ENCODE measurements around the gene CELF4.

CELF4 gene

DNA sequence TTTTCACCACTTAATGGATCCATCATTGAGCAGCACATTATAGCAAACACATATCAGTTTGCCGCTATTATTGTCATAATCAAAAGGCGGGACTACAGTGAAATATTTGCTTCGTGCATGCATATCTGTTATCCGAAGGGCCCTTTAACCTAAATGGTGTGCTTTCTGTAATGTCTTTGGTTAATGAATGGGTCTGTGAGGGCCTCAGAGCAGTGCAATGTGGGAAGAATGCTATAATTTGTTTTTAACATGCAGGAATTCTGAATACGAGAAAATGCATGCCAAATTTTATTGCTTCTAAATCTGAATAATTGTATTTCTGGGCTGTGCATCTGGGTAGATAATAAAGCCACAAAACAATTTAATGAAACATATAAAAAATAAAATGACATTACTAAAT is 32.8 kb upstream of the CELF4 start:
- no peaks in the 10 kb centered on the region for H4K20me1 ChIP-seq
- peaks cover 0 to under 1% (median 0%) of the 10 kb centered on the region in 10 experiments; a peak in 1 of 20 replicates for H3K4me1 ChIP-seq
- no peaks in the 10 kb centered on the region for H3K9me3 ChIP-seq (replicated peaks in 1 of 11)
- no peaks in the 10 kb centered on the region for H3K36me3 ChIP-seq
- H3K4me3 ChIP-seq = no peak overlapping the region
- no peak overlapping the region for H3K27ac ChIP-seq
- H3K4me2 ChIP-seq = no peak overlapping the region
- no peak overlapping the region for H3K9ac ChIP-seq
- no peak for TF ChIP-seq Cebpa-rat (IDR thresholded peaks at IDR 0.05)
- H3K27me3 ChIP-seq = no peaks in the 10 kb centered on the region

DNA sequence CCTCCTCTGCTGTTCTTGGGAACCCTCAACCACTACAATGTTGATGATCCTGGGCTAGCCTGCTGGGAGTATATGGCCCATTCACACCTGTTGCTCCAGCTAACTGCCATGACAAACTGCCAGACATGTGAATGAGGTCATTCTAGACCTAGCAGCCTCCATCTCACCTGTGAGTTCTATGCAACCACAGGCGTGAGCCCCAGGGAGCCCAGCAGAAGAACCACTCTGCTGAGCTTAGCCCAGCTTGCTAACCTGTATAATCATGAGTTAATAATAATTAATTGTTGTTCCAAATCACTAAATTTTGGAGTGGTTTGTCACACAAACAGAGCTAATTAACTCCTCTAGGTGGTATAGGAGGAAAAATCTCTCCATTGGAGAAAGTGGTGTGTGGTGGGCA is 24.7 kb upstream of the CELF4 start:
- Histone ChIP-seq H3K27ac (no peak overlapping the region), H3K9me3 (replicated peaks in 1 of 11) (peaks cover 0 to 11% (median 3%) of the 10 kb centered on the region in 11 experiments; a peak in 4 of 22 replicates), H3K4me3 (no peak overlapping the region), H4K20me1 (no peaks in the 10 kb centered on the region), H3K27me3 (no peaks in the 10 kb centered on the region), H3K4me1 (no peaks in the 10 kb centered on the region), H3K4me2 (no peak overlapping the region), H3K36me3 (no peaks in the 10 kb centered on the region), H3K9ac (no peak overlapping the region)
- no peak for TF ChIP-seq Cebpa-rat (IDR thresholded peaks at IDR 0.05)

DNA sequence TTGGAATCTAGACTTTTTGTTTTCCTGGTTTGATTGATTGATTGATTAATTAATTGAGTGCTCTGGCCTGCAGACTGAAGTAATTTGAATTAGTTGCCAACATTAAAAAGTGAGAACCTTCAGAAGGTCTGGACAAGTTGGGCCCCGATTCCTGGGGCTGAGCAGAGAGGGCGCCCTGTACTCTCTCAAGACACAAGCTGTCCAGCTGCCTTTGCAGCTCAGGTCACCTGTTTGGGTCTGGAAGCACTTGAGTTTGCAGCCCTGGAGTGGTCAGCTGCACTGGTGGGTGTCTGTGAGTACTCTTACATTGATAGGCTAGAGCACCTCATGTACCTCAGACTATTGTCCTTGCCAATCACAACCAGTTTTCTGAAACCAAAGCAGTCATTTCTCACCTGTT is 22.7 kb upstream of the CELF4 start:
- H3K4me3 ChIP-seq = no peak overlapping the region
- no peak overlapping the region for H3K27ac ChIP-seq
- no peaks in the 10 kb centered on the region for H3K27me3 ChIP-seq
- H3K4me2 ChIP-seq = no peak overlapping the region
- H3K4me1 ChIP-seq = no peaks in the 10 kb centered on the region
- TF ChIP-seq Cebpa-rat (IDR thresholded peaks at IDR 0.05) = no peak
- H4K20me1 ChIP-seq = no peaks in the 10 kb centered on the region
- no peak overlapping the region for H3K9ac ChIP-seq
- peaks cover 0 to 11% (median 3%) of the 10 kb centered on the region in 11 experiments; a peak in 4 of 22 replicates for H3K9me3 ChIP-seq (replicated peaks in 1 of 11)
- H3K36me3 ChIP-seq = no peaks in the 10 kb centered on the region

DNA sequence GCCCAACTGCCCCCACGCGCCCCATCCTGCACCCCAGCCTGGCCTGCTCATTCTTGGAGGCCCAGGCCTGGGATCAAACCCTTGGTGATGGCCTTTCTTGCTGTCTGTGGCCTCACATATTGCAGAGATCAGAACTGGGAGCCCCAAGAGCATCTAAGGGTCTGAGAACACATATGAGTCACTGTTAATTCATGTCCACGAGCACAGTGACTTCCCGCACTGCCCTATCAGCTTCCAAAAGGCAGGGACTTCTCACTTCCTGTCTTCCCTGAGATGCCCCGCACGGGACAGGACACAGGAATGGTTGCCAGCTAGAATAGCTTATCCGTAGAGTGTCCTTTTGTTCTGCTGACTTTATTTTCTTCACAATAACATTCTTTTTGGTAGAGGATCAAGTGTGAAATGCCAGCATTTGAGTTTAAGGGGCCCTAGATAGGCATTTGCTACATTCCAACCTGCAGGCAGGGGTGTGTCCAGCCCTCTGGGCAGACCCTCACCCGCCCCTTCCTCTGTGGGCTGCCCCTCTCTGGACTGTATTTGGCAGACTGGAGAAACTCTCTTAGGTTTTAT is 21.1 kb upstream of the CELF4 start:
- H3K9me3 ChIP-seq (replicated peaks in 1 of 11) = peaks cover 0 to 11% (median 3%) of the 10 kb centered on the region in 11 experiments; a peak in 4 of 22 replicates
- no peak for TF ChIP-seq Cebpa-rat (IDR thresholded peaks at IDR 0.05)
- no peaks in the 10 kb centered on the region for H3K27me3 ChIP-seq
- H3K36me3 ChIP-seq = no peaks in the 10 kb centered on the region
- H4K20me1 ChIP-seq = no peaks in the 10 kb centered on the region
- H3K4me2 ChIP-seq = no peak overlapping the region
- no peaks in the 10 kb centered on the region for H3K4me1 ChIP-seq
- H3K27ac ChIP-seq = no peak overlapping the region
- H3K4me3 ChIP-seq = no peak overlapping the region
- H3K9ac ChIP-seq = no peak overlapping the region

DNA sequence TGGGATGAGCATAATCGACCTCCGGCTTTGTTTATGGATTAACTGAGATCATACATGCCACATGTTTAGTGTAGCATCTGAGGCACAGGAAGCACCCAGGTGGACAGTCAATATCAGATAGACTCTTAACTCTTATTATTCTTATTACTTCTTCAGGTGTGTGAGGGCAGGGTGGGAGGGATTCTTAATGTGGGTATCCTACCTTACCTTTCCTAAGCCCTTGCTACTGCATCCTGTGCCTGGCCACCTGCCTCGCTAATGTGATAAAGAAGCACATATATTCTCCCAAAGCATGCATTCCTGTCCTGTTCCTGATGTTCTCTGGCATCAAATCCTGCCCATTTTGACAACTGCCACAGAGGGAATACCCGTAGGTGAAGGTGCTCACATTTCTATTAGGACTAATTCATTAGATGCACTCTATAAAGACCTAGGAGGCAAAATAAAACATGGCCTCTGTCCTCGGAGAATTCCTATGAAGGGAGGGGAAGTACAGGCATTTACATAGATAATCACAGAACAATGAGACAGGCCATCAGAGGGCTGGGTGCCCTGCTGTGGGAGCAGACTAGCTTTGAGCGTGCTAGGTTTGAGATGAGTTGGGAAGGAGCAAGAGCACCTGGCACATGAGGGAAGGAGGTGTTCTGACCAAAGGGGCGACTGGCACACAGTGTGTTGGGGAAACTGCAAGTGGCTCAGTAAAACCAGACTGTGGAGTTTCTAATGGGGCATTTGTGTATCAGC is 19.5 kb upstream of the CELF4 start:
- H3K9me3 ChIP-seq (replicated peaks in 1 of 11) = peaks cover 0 to 2% (median under 1%) of the 10 kb centered on the region in 11 experiments; a peak in 3 of 22 replicates
- H3K9ac ChIP-seq = no peak overlapping the region
- no peaks in the 10 kb centered on the region for H3K27me3 ChIP-seq
- no peak overlapping the region for H3K4me3 ChIP-seq
- H3K4me2 ChIP-seq = no peak overlapping the region
- H3K36me3 ChIP-seq = no peaks in the 10 kb centered on the region
- no peak overlapping the region for H3K27ac ChIP-seq
- TF ChIP-seq Cebpa-rat (IDR thresholded peaks at IDR 0.05) = no peak
- H4K20me1 ChIP-seq = no peaks in the 10 kb centered on the region
- H3K4me1 ChIP-seq = no peaks in the 10 kb centered on the region

DNA sequence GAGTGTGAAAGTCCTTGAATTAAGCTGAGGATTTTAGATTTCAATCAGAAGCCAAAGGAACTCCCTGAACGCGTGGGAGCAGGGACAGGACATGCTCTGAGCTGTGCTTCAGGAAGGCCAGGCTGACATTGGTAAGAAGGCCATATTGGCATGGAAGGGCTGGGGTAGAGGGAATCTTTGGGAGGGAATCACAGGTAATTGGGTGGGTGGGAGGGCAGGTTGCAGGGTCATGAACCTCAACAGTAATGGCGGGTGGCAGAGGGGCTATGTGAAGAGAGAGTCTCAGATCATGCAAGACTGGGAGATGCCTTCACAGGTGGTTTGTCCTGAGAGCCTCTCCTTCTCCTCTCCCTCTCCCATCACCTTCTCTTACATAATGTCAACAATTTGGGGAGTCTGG is 18.6 kb upstream of the CELF4 start:
- no peak overlapping the region for H3K4me2 ChIP-seq
- no peaks in the 10 kb centered on the region for H3K9me3 ChIP-seq (replicated peaks in 1 of 11)
- no peak overlapping the region for H3K4me3 ChIP-seq
- H3K4me1 ChIP-seq = peaks cover 0 to 8% (median 6%) of the 10 kb centered on the region in 10 experiments; a peak in 17 of 20 replicates
- no peaks in the 10 kb centered on the region for H4K20me1 ChIP-seq
- H3K27me3 ChIP-seq = no peaks in the 10 kb centered on the region
- H3K9ac ChIP-seq = no peak overlapping the region
- no peak overlapping the region for H3K27ac ChIP-seq
- no peaks in the 10 kb centered on the region for H3K36me3 ChIP-seq
- TF ChIP-seq Cebpa-rat (IDR thresholded peaks at IDR 0.05) = no peak

DNA sequence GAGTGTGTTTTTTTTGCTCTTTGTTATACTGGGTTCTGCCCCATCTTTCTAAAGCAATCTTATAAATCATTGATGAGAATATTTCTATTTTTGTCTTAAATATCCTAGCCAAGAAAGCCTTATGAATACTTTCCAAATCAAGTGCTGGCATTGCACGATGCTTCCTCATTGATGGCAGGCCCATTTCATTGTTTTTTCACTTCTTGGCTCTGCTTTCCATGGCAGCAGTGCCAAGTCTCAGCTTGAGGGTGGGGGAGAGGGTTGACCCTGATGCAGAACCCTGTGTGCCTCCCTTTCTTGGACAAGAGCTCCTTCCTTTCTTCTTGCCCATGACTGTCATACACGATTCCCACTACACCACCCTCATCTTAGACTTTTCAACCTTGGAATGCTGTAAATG is 16.7 kb upstream of the CELF4 start:
- Histone ChIP-seq H3K4me3 (no peak overlapping the region), H4K20me1 (no peaks in the 10 kb centered on the region), H3K27ac (no peak overlapping the region), H3K4me1 (peaks cover 0 to 11% (median 8%) of the 10 kb centered on the region in 10 experiments; a peak in 17 of 20 replicates), H3K36me3 (no peaks in the 10 kb centered on the region), H3K4me2 (no peak overlapping the region), H3K27me3 (no peaks in the 10 kb centered on the region), H3K9ac (no peak overlapping the region), H3K9me3 (replicated peaks in 1 of 11) (no peaks in the 10 kb centered on the region)
- no peak for TF ChIP-seq Cebpa-rat (IDR thresholded peaks at IDR 0.05)

DNA sequence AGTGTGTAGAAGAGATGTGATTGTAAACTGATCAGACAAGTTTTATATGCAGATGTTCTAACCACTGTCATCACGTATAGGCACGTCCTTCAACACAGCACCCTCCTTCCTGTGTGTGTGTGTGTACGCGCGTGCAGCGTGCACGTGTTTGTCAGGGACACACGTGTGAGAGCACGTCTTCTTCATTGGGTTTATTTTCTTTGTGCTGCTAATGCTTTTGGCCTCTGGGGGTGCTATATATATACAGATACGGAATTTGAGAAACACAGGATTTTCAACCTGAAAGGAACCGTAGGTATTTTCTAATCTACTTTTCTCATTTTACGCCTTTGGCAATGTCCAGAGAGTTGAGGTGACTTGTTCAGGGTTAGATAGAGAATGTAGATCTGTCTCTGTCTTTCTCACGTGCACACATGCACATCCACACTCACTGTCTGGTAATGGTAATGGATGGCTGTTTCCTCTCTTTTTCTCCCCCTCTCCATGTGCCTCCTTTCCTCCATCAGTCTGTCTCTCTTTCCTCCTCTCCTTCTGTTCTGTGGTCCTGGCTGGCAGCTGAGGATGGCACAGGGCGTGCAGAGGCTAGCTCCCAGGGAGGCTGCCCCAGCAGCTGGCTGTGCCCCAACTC is 13.4 kb upstream of the CELF4 start:
- Histone ChIP-seq H3K9me3 (replicated peaks in 1 of 11) (no peaks in the 10 kb centered on the region), H3K4me1 (peaks cover 0 to 13% (median 8%) of the 10 kb centered on the region in 10 experiments; a peak in 17 of 20 replicates), H3K27me3 (no peaks in the 10 kb centered on the region), H4K20me1 (no peaks in the 10 kb centered on the region), H3K4me2 (peak overlapping the region; percentile 19 to 59 (median 48); a peak in 20 of 22 replicates), H3K4me3 (no peak overlapping the region), H3K9ac (no peak overlapping the region), H3K36me3 (no peaks in the 10 kb centered on the region), H3K27ac (no peak overlapping the region)
- no peak for TF ChIP-seq Cebpa-rat (IDR thresholded peaks at IDR 0.05)

DNA sequence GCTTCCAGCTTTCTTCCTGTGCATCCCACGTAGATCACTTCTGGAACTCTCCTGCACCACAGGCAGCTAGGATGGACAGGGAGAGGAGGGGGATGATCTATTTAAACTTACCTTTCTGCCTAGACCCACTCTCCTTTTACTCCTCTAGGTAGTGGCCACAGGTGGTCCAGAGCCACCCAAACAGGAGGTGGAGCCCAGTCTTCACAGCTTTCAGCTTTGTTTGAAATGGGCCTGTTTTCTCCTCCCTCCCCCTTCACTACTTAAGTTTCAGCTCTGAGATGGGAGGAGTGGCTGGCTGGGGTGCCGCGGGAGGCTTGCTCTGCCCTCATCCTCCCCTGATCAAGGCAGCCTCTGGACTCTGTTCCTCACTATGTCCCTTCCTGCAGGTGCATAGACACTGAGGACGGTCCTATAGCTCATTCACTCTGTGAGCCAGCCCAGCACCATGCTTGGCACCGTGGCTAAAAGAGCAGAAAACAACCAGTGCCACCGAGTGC is 12.6 kb upstream of the CELF4 start:
- Histone ChIP-seq H4K20me1 (no peaks in the 10 kb centered on the region), H3K9ac (no peak overlapping the region), H3K9me3 (replicated peaks in 1 of 11) (no peaks in the 10 kb centered on the region), H3K4me3 (no peak overlapping the region), H3K27me3 (no peaks in the 10 kb centered on the region), H3K4me2 (no peak overlapping the region), H3K27ac (no peak overlapping the region), H3K36me3 (no peaks in the 10 kb centered on the region), H3K4me1 (peaks cover 0 to 13% (median 8%) of the 10 kb centered on the region in 10 experiments; a peak in 17 of 20 replicates)
- TF ChIP-seq Cebpa-rat (IDR thresholded peaks at IDR 0.05) = no peak

Data from BLaER1 treated with 17β-estradiol and CSF1 and Interleukin-3, amounts not matched to agents 10 nM and 100 nM (cell line).